Adrenal gland (tissue), 12 donors: ENCODE results near the gene MAGEB10. TPM values are rescaled to one million over a fixed set of nuclear protein-coding genes. Genes with fewer than 3 reads are reported as not detected.

Experiments used
- DNase-seq, 7 donors: peaks; one replicate each; pipeline ENCODE4 v3.0.0-alpha.2; 2019 to 2020
- H3K27ac ChIP-seq, 5 donors: fragments of 200-600 bp; sonication (generic) in 4 of 5; 1 replicate in 3 of 5; 2 replicates in 2 of 5; pipeline versions ENCODE4 v1.5.1 to v1.8.0; 2016 to 2020; ENCODE audit warnings: mild to moderate bottlenecking in 1 of 5
- H3K27me3 ChIP-seq: fragments of 200-600 bp; 2 replicates; pipeline ENCODE4 v1.8.0; 2021
- H3K36me3 ChIP-seq, 2 donors: fragments of 200-600 bp; replicated peaks in 1 of 2; 1 replicate in 1 of 2; 2 replicates in 1 of 2; pipeline versions ENCODE4 v1.5.1 to v1.8.0; 2018 to 2022
- H3K4me1 ChIP-seq, 2 donors: fragments of 200-600 bp; replicated peaks in 1 of 2; 1 replicate in 1 of 2; 2 replicates in 1 of 2; pipeline versions ENCODE4 v1.5.1 to v1.8.0; 2018 to 2021
- H3K4me3 ChIP-seq, 4 donors: fragments of 200-600 bp; sonication (generic) in 3 of 4; one replicate each; pipeline ENCODE4 v1.5.1; 2016 to 2018
- H3K9me3 ChIP-seq, 3 donors: fragments of 200-600 bp; sonication (generic) in 1 of 3; replicated peaks in 1 of 3; 1 replicate in 2 of 3; 2 replicates in 1 of 3; pipeline versions ENCODE4 v1.5.1 to v1.8.0; 2016 to 2021
- CTCF ChIP-seq, 6 experiments: fragments of 450-650 bp in 4 of 6; fragments of 200-600 bp in 2 of 6; sonication (generic) in 1 of 6; IDR thresholded peaks; 1 replicate in 5 of 6; 2 replicates in 1 of 6; pipeline versions ENCODE4 v1.5.1 to v1.8.0; 2016 to 2021; ENCODE audit warnings: antibody characterized with exemption in 6 of 6, mild to moderate bottlenecking in 2 of 6, moderate library complexity in 1 of 6
- POLR2A ChIP-seq, 2 donors: fragments of 450-650 bp; IDR thresholded peaks; one replicate each; pipeline ENCODE4 v1.6.1; 2017; ENCODE audit warnings: antibody characterized with exemption in 2 of 2, mild to moderate bottlenecking in 2 of 2, moderate library complexity in 1 of 2
- WGBS, 4 donors: extraction: QIAGEN DNeasy Blood & Tissue Kit in 2 of 4; methylation state at CpG; one replicate each; pipeline versions ENCODE4 v1.1.5 to v1.1.7; 2013 to 2017; 5-methylcytosine and 5-hydroxymethylcytosine counted together
- intact Hi-C, 2 donors: fragments of 100-400 bp; cut with DNase I; formaldehyde crosslinking; loops; one replicate each; pipeline versions ENCODE4 v1.14.1 to v1.15.0; 2022 to 2023
- polyA plus RNA-seq, 3 donors: library from polyadenylated mRNA; stranded (reverse); fragments of 200-250 nt in 2 of 3; fragments of 350-450 nt in 1 of 3; fragmentation: Illumina TruSeq in 1 of 3; extraction: RNeasy Lipid Tissue Mini Kit (QIAGEN cat#74804) in 1 of 3; gene quantifications; one replicate each; pipeline ENCODE4 v1.2.3, GENCODE V29; 2013 to 2014
- total RNA-seq, 9 donors: library from RNA; depleted of rRNA in 4 of 9; stranded (reverse); fragments of >200 nt in 4 of 9; fragments of 120-200 nt in 1 of 9; fragmentation: NEBNext Ultra II Directional in 1 of 9; extraction: Animal tissue kit (Norgen Biotek cat#: 25700) in 1 of 9; gene quantifications; one replicate each; pipeline versions ENCODE4 v1.1.0 to v1.2.4, GENCODE V29; 2013 to 2023
- donor health status: healthy with polysubstance abuse.
- donor health status: Bipolar disorder and iron deficiency.
- donor health status: DM: yes; HTN: yes; CAD: no.
- donor health status: DM: no; HTN: no; CAD: no.
- donor health status: DM: no; HTN: no; CAD: no.
- donor health status: DM: yes; HTN: yes; CAD: no.

MAGEB10 gene
- total and polyA plus RNA-seq, 12 donors, result not detected

GRCh38 chrX:27815209-27815608 lies 7.4 kb downstream of the MAGEB10 start:
- Histone ChIP-seq H3K27ac (no peak overlapping the region), H3K27me3 (no peaks in the 10 kb centered on the region), H3K4me3 (no peak overlapping the region), H3K9me3 (no peaks in the 10 kb centered on the region), H3K36me3 (no peaks in the 10 kb centered on the region), H3K4me1 (no peaks in the 10 kb centered on the region)
- TF ChIP-seq CTCF (IDR thresholded peaks at IDR 0.05), result no peak
- no peak for TF ChIP-seq POLR2A (IDR thresholded peaks at IDR 0.05)
- intact Hi-C loops, result no loop called here
- DNase-seq, result peak in 1 of 7 donors; percentile 3

- WGBS, 4 donors, result 38 to 82% (median 53%) methylated on average over 1 of the region's 1 CpG; no CpG with 5 or more reads in 1 of the 4 donors
- H3K27ac ChIP-seq, result no peak overlapping the region
- H3K4me1 ChIP-seq, result no peaks in the 10 kb centered on the region
- intact Hi-C loops, result no loop called here
- H3K9me3 ChIP-seq, result no peaks in the 10 kb centered on the region
- DNase-seq, result no peak
- no peak for TF ChIP-seq POLR2A (IDR thresholded peaks at IDR 0.05)
- TF ChIP-seq CTCF (IDR thresholded peaks at IDR 0.05), result no peak
- no peaks in the 10 kb centered on the region for H3K27me3 ChIP-seq
- H3K36me3 ChIP-seq, result no peaks in the 10 kb centered on the region
- H3K4me3 ChIP-seq, result no peak overlapping the region
These were observed 16.0 kb downstream of the MAGEB10 start for GRCh38 chrX:27823812-27824211.

GRCh38 chrX:27838185-27838584 lies 30.4 kb downstream of the MAGEB10 start:
- no peak for TF ChIP-seq POLR2A (IDR thresholded peaks at IDR 0.05)
- no peak for TF ChIP-seq CTCF (IDR thresholded peaks at IDR 0.05)
- no peaks in the 10 kb centered on the region for H3K27me3 ChIP-seq
- H3K4me3 ChIP-seq, result no peak overlapping the region
- no peak for DNase-seq
- H3K27ac ChIP-seq, result no peak overlapping the region
- H3K9me3 ChIP-seq, result no peaks in the 10 kb centered on the region
- no peaks in the 10 kb centered on the region for H3K4me1 ChIP-seq
- H3K36me3 ChIP-seq, result no peaks in the 10 kb centered on the region
- intact Hi-C loops, result no loop called here
- 67 to 94% (median 79%) methylated on average over 3 of the region's 3 CpGs for WGBS, 4 donors

- H3K4me3 ChIP-seq, result no peak overlapping the region
- TF ChIP-seq CTCF (IDR thresholded peaks at IDR 0.05), result no peak
- no peak for TF ChIP-seq POLR2A (IDR thresholded peaks at IDR 0.05)
- WGBS, 4 donors, result 58 to 100% (median 83%) methylated on average over 1 to 3 of the region's 3 CpGs
- DNase-seq, result no peak
- H3K27ac ChIP-seq, result no peak overlapping the region
- intact Hi-C loops, result no loop called here
- no peaks in the 10 kb centered on the region for H3K36me3 ChIP-seq
- H3K4me1 ChIP-seq, result no peaks in the 10 kb centered on the region
- no peaks in the 10 kb centered on the region for H3K27me3 ChIP-seq
- H3K9me3 ChIP-seq, result no peaks in the 10 kb centered on the region
These were observed 33.1 kb downstream of the MAGEB10 start for GRCh38 chrX:27840881-27841280.
